Measurements from ENCODE around the gene SEC24C. TPM values are rescaled to one million over a fixed set of nuclear protein-coding genes. Genes with fewer than 3 reads are reported as not detected.

The SEC24C gene
- total RNA-seq, 6 experiments from 2014 or later, result 90.8 to 108 (median 97.7) TPM

GRCh38 chr10:73803680-73804286 lies 59.6 kb downstream of the SEC24C start:
- no peak for DNase-seq
- H3K36me3 Mint-ChIP-seq (ENCODE audit: low read depth), result peaks cover 20% of the 10 kb centered on the region
- no peak for TF ChIP-seq CTCF (IDR thresholded peaks at IDR 0.05)
- H3K4me1 Mint-ChIP-seq (ENCODE audit: low read depth), result peaks cover 7% of the 10 kb centered on the region; the same call in 1 of the 2 replicates
- H3K27me3 Mint-ChIP-seq (ENCODE audit: insufficient read depth), result peaks cover 1% of the 10 kb centered on the region; the same call in 1 of the 2 replicates
- H3K4me3 Mint-ChIP-seq, result no peak overlapping the region
- peak overlapping the region; percentile 61; the same call in 1 of the 2 replicates for H3K27ac Mint-ChIP-seq
- no peaks in the 10 kb centered on the region for H3K9me3 Mint-ChIP-seq

GRCh38 chr10:73806176-73806950 lies 62.2 kb downstream of the SEC24C start:
- H3K36me3 Mint-ChIP-seq (ENCODE audit: low read depth), result peaks cover 20% of the 10 kb centered on the region
- peaks cover 2% of the 10 kb centered on the region; the same call in 1 of the 2 replicates for H3K27me3 Mint-ChIP-seq (ENCODE audit: insufficient read depth)
- H3K9me3 Mint-ChIP-seq, result no peaks in the 10 kb centered on the region
- H3K4me1 Mint-ChIP-seq (ENCODE audit: low read depth), result peaks cover 17% of the 10 kb centered on the region
- H3K4me3 Mint-ChIP-seq, result no peak overlapping the region
- H3K27ac Mint-ChIP-seq, result no peak overlapping the region
- TF ChIP-seq CTCF (IDR thresholded peaks at IDR 0.05), result no peak
- DNase-seq, result no peak

GRCh38 chr10:73807471-73807870 lies 63.3 kb downstream of the SEC24C start:
- DNase-seq, result no peak
- H3K4me1 Mint-ChIP-seq (ENCODE audit: low read depth), result peaks cover 19% of the 10 kb centered on the region
- peaks cover 2% of the 10 kb centered on the region; the same call in 1 of the 2 replicates for H3K27me3 Mint-ChIP-seq (ENCODE audit: insufficient read depth)
- H3K36me3 Mint-ChIP-seq (ENCODE audit: low read depth), result peaks cover 20% of the 10 kb centered on the region
- no peak overlapping the region for H3K27ac Mint-ChIP-seq
- H3K4me3 Mint-ChIP-seq, result no peak overlapping the region
- H3K9me3 Mint-ChIP-seq, result no peaks in the 10 kb centered on the region
- no peak for TF ChIP-seq CTCF (IDR thresholded peaks at IDR 0.05)

- Mint-ChIP-seq H3K27me3 (ENCODE audit: insufficient read depth) (peaks cover 2% of the 10 kb centered on the region; the same call in 1 of the 2 replicates), H3K36me3 (ENCODE audit: low read depth) (peaks cover 20% of the 10 kb centered on the region), H3K9me3 (no peaks in the 10 kb centered on the region), H3K4me3 (no peak overlapping the region), H3K27ac (no peak overlapping the region), H3K4me1 (ENCODE audit: low read depth) (peaks cover 22% of the 10 kb centered on the region)
- no peak for DNase-seq
- TF ChIP-seq CTCF (IDR thresholded peaks at IDR 0.05), result no peak
These were observed 64.0 kb downstream of the SEC24C start for GRCh38 chr10:73808021-73808815.

GRCh38 chr10:73809061-73809818 lies 65.1 kb downstream of the SEC24C start:
- H3K4me3 Mint-ChIP-seq, result peak overlapping the region; percentile 90

More at GRCh38 chr10:73809061-73809818, 65.1 kb downstream of the SEC24C start:
- no peak for TF ChIP-seq CTCF (IDR thresholded peaks at IDR 0.05)
- peaks cover 22% of the 10 kb centered on the region for H3K4me1 Mint-ChIP-seq (ENCODE audit: low read depth)
- peaks cover 2% of the 10 kb centered on the region for H3K27me3 Mint-ChIP-seq (ENCODE audit: insufficient read depth)
- H3K36me3 Mint-ChIP-seq (ENCODE audit: low read depth), result peaks cover 20% of the 10 kb centered on the region
- DNase-seq, result no peak
- H3K9me3 Mint-ChIP-seq, result no peaks in the 10 kb centered on the region
- no peak overlapping the region for H3K27ac Mint-ChIP-seq
